ENCODE data around the gene PDE2A.
A peak's percentile ranks its signal among the peaks of the same experiment; 100 is the strongest.

Gene PDE2A

GRCh38 chr11:72673943-72674828, at the start of gene PDE2A:
Gene PDE2A, minus strand, starts transcription at chr11:72674422. Its CDS starts 215 bp downstream, at chr11:72674207.
- DNase-seq (ENCODE audit: low read depth), result no peak

GRCh38 chr11:72723508-72723907, 49.3 kb upstream of the PDE2A start:
- no peak for DNase-seq (ENCODE audit: low read depth)

- DNase-seq (ENCODE audit: low read depth), result peak; percentile 65
Observed at GRCh38 chr11:72722050-72722748, 48.0 kb upstream of the PDE2A start.

- no peak for DNase-seq (ENCODE audit: low read depth)
Observed at GRCh38 chr11:72721689-72722049, 47.4 kb upstream of the PDE2A start.

GRCh38 chr11:72721276-72721675, 47.1 kb upstream of the PDE2A start:
- DNase-seq (ENCODE audit: low read depth), result no peak

- DNase-seq (ENCODE audit: low read depth), result no peak
Observed at GRCh38 chr11:72720784-72721183, 46.6 kb upstream of the PDE2A start.

- DNase-seq (ENCODE audit: low read depth), result no peak
Observed at GRCh38 chr11:72720047-72720446, 45.8 kb upstream of the PDE2A start.

GRCh38 chr11:72719551-72719950, 45.3 kb upstream of the PDE2A start:
- DNase-seq (ENCODE audit: low read depth), result no peak

- no peak for DNase-seq (ENCODE audit: low read depth)
Observed at GRCh38 chr11:72719144-72719543, 44.9 kb upstream of the PDE2A start.

GRCh38 chr11:72718101-72718501, 43.9 kb upstream of the PDE2A start:
- DNase-seq (ENCODE audit: low read depth), result no peak

- DNase-seq (ENCODE audit: low read depth), result no peak
Observed at GRCh38 chr11:72716788-72717435, 42.7 kb upstream of the PDE2A start.

GRCh38 chr11:72716290-72716689, 42.1 kb upstream of the PDE2A start:
- no peak for DNase-seq (ENCODE audit: low read depth)

- no peak for DNase-seq (ENCODE audit: low read depth)
Observed at GRCh38 chr11:72712841-72713240, 38.6 kb upstream of the PDE2A start.

- DNase-seq (ENCODE audit: low read depth), result no peak
Observed at GRCh38 chr11:72712168-72712751, 38.0 kb upstream of the PDE2A start.

GRCh38 chr11:72711141-72711540, 36.9 kb upstream of the PDE2A start:
- no peak for DNase-seq (ENCODE audit: low read depth)

- DNase-seq (ENCODE audit: low read depth), result no peak
Observed at GRCh38 chr11:72710278-72710677, 36.1 kb upstream of the PDE2A start.

- no peak for DNase-seq (ENCODE audit: low read depth)
Observed at GRCh38 chr11:72709478-72710238, 35.4 kb upstream of the PDE2A start.

- DNase-seq (ENCODE audit: low read depth), result no peak
Observed at GRCh38 chr11:72707032-72707431, 32.8 kb upstream of the PDE2A start.

GRCh38 chr11:72706579-72706978, 32.4 kb upstream of the PDE2A start:
- DNase-seq (ENCODE audit: low read depth), result no peak

GRCh38 chr11:72705442-72706365, 31.5 kb upstream of the PDE2A start:
- DNase-seq (ENCODE audit: low read depth), result no peak
